ENCODE data around the gene AATK. TPM values are rescaled to one million over a fixed set of nuclear protein-coding genes. Genes with fewer than 3 reads are reported as not detected.

The AATK gene
- total and polyA plus RNA-seq, 2 experiments from 2014 or later = 1.1 to 5.0 TPM

DNA sequence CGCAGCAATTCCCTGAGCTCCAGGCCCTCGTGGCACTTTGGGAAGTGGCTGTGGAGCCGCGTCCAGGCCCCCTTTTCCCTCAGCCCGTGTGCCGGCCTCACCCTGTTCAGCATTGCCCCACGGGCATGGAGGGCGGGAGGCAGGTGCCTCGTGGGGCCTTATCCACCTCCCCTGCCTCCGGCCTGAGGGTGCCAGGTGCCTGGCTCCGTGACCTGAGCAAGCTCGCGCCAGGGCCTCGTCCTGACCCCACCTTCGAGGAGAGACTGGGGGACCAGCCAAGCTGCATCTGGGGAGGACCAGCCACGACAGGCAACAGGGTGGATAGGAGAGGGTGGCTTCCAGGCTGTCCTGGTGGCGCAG is 27.0 kb upstream of the AATK start (continued):
- TF ChIP-seq ZNF331 (CRISPR knock-in tag; IDR thresholded peaks at IDR 0.05; ENCODE audit: low read depth) (no peak), NANOG (IDR thresholded peaks at IDR 0.05; ENCODE audit: borderline replicate concordance) (no peak), STAT1 (IDR thresholded peaks at IDR 0.05; ENCODE audit: unreplicated experiment) (no peak)
- TF ChIP-seq, protein P1, sequence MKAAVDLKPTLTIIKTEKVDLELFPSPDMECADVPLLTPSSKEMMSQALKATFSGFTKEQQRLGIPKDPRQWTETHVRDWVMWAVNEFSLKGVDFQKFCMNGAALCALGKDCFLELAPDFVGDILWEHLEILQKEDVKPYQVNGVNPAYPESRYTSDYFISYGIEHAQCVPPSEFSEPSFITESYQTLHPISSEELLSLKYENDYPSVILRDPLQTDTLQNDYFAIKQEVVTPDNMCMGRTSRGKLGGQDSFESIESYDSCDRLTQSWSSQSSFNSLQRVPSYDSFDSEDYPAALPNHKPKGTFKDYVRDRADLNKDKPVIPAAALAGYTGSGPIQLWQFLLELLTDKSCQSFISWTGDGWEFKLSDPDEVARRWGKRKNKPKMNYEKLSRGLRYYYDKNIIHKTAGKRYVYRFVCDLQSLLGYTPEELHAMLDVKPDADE (IDR thresholded peaks at IDR 0.05) = no peak

DNA sequence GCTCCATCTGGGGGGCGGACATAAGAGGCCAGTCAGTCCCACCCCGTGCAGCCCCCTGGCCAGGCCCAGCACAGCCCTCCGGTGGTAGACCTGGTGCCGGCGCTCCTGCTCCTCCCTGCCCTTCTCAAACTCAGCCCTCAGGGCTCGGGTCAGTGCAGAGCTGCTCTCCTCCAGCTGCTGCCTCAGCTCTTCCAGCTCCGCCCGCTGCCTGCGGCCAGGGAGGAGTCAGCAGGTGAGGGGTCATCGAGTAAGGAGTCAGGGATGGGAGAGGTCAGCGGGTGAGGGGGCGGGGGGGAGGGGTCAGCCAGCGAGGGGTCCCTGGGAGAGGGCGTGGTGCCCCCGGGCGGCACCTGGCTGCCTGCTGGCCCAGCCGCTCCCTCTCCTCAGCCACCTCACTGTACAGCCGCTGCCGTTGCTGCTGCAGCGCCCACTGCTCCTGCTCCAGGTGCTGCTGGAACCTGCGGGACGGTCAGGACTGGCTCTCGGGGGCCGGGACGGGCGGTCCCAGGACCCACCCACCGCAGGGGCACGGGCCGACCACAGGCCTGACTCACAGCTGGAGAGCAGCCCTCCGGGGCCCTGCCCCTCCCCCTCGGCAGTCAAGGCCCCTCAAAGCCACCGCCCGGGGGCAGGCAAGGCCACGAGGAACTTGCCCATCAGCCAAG is 26.5 kb upstream of the AATK start:
- Mint-ChIP-seq H3K9me3 (no peaks in the 10 kb centered on the region), H3K4me3 (no peak overlapping the region), H3K4me1 (no peaks in the 10 kb centered on the region), H3K27me3 (ENCODE audit: insufficient read depth, low read depth, poor library complexity) (peaks cover 2% of the 10 kb centered on the region), H3K36me3 (ENCODE audit: low read depth) (0 out of 3 replicates have a peak, but pooled peaks cover 9% of the 10 kb centered on the region), H3K27ac (no peak overlapping the region)
- peak; percentile 19; the same call in 2 of the 3 replicates for ATAC-seq
- Histone ChIP-seq H2AFZ (no peak overlapping the region), H3K4me1 (ENCODE audit: insufficient read depth) (no peaks in the 10 kb centered on the region), H3K79me2 (replicated peaks; ENCODE audit: insufficient read depth) (no peaks in the 10 kb centered on the region), H3F3A (replicated peaks; ENCODE audit: low read depth) (no peaks in the 10 kb centered on the region), H3K4me3 (no peak overlapping the region), H4K20me1 (replicated peaks; ENCODE audit: insufficient read depth) (no peaks in the 10 kb centered on the region), H3K9me2 (ENCODE audit: insufficient read depth) (no peaks in the 10 kb centered on the region), H3K27me3 (ENCODE audit: insufficient read depth) (no peaks in the 10 kb centered on the region), H3K4me2 (no peak overlapping the region), H3K27ac (ENCODE audit: low read depth) (no peak overlapping the region), H3K36me3 (ENCODE audit: insufficient read depth) (no peaks in the 10 kb centered on the region)
- DNase-seq (ENCODE audit: low spot score) = no peak
- TF ChIP-seq, protein P1 (IDR thresholded peaks at IDR 0.05) = no peak
- TF ChIP-seq STAT1 (IDR thresholded peaks at IDR 0.05; ENCODE audit: unreplicated experiment) (no peak), POLR2AphosphoS5 (IDR thresholded peaks at IDR 0.05; ENCODE audit: low read depth) (no peak), ZNF114 (CRISPR knock-in tag; IDR thresholded peaks at IDR 0.05) (no peak), NANOG (IDR thresholded peaks at IDR 0.05; ENCODE audit: borderline replicate concordance) (no peak), ZNF331 (CRISPR knock-in tag; IDR thresholded peaks at IDR 0.05; ENCODE audit: low read depth) (no peak), JUNB (IDR thresholded peaks at IDR 0.05; ENCODE audit: unreplicated experiment) (no peak), EZH2phosphoT487 (IDR thresholded peaks at IDR 0.05; ENCODE audit: unreplicated experiment) (no peak), EZH2 (IDR thresholded peaks at IDR 0.05; ENCODE audit: low read depth, unreplicated experiment) (no peak)
- TF ChIP-seq, protein P2, sequence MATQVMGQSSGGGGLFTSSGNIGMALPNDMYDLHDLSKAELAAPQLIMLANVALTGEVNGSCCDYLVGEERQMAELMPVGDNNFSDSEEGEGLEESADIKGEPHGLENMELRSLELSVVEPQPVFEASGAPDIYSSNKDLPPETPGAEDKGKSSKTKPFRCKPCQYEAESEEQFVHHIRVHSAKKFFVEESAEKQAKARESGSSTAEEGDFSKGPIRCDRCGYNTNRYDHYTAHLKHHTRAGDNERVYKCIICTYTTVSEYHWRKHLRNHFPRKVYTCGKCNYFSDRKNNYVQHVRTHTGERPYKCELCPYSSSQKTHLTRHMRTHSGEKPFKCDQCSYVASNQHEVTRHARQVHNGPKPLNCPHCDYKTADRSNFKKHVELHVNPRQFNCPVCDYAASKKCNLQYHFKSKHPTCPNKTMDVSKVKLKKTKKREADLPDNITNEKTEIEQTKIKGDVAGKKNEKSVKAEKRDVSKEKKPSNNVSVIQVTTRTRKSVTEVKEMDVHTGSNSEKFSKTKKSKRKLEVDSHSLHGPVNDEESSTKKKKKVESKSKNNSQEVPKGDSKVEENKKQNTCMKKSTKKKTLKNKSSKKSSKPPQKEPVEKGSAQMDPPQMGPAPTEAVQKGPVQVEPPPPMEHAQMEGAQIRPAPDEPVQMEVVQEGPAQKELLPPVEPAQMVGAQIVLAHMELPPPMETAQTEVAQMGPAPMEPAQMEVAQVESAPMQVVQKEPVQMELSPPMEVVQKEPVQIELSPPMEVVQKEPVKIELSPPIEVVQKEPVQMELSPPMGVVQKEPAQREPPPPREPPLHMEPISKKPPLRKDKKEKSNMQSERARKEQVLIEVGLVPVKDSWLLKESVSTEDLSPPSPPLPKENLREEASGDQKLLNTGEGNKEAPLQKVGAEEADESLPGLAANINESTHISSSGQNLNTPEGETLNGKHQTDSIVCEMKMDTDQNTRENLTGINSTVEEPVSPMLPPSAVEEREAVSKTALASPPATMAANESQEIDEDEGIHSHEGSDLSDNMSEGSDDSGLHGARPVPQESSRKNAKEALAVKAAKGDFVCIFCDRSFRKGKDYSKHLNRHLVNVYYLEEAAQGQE (IDR thresholded peaks at IDR 0.05; ENCODE audit: unreplicated experiment) = no peak
- TF ChIP-seq, protein P3, sequence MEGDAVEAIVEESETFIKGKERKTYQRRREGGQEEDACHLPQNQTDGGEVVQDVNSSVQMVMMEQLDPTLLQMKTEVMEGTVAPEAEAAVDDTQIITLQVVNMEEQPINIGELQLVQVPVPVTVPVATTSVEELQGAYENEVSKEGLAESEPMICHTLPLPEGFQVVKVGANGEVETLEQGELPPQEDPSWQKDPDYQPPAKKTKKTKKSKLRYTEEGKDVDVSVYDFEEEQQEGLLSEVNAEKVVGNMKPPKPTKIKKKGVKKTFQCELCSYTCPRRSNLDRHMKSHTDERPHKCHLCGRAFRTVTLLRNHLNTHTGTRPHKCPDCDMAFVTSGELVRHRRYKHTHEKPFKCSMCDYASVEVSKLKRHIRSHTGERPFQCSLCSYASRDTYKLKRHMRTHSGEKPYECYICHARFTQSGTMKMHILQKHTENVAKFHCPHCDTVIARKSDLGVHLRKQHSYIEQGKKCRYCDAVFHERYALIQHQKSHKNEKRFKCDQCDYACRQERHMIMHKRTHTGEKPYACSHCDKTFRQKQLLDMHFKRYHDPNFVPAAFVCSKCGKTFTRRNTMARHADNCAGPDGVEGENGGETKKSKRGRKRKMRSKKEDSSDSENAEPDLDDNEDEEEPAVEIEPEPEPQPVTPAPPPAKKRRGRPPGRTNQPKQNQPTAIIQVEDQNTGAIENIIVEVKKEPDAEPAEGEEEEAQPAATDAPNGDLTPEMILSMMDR (conservative IDR thresholded peaks at IDR 0.05; ENCODE audit: low read depth in 2 of 2) = no peak

Measured in GM23338 (cell line).